HEK293T (cell line): ENCODE results near the gene LAMC1.
"Not testable (repeated sequence)": the region's sequence is repeated elsewhere in the genome, so short reads cannot be mapped to it uniquely, and the experiment has no call there.

Experiments used
- CTCF ChIA-PET: fragments of 350-600 bp; formaldehyde crosslinking; extraction: SDS; loops from one replicate; lab custom pipeline; 2021; ENCODE audit warnings: antibody characterized with exemption, inconsistent platforms; lab: Yijun Ruan, JAX
- POLR2A ChIA-PET: fragments of 350-600 bp; formaldehyde crosslinking; extraction: SDS; loops from one replicate; lab custom pipeline; 2020; ENCODE audit warnings: antibody characterized with exemption, inconsistent platforms; lab: Yijun Ruan, JAX
- DNase-seq: peaks from one replicate; pipeline ENCODE4 v3.0.0; 2012; ENCODE audit warnings: mixed read lengths; ENCODE audit errors: extremely low spot score
- ARNT ChIP-seq: fragments of 450-650 bp; IDR thresholded peaks from 2 replicates; pipeline ENCODE4 v1.6.1; 2017; ENCODE audit warnings: mild to moderate bottlenecking
- BHLHE40 ChIP-seq: fragments of 450-650 bp; IDR thresholded peaks from 2 replicates; pipeline ENCODE4 v1.6.1; 2016; ENCODE audit warnings: mild to moderate bottlenecking, moderate library complexity, borderline replicate concordance
- CTBP1 ChIP-seq: fragments of 450-650 bp; IDR thresholded peaks from 2 replicates; pipeline ENCODE4 v1.6.1; 2016; ENCODE audit warnings: borderline replicate concordance
- ELF4 ChIP-seq: fragments of 450-650 bp; IDR thresholded peaks from 2 replicates; pipeline ENCODE4 v1.6.1; 2017; ENCODE audit warnings: antibody characterized with exemption
- FOXA1 ChIP-seq: fragments of 450-650 bp; IDR thresholded peaks from 2 replicates; pipeline ENCODE4 v1.6.1; 2016; ENCODE audit warnings: mild to moderate bottlenecking
- FOXK2 ChIP-seq: fragments of 450-650 bp; IDR thresholded peaks from 2 replicates; pipeline ENCODE4 v1.6.1; 2016; ENCODE audit warnings: mild to moderate bottlenecking
- FOXM1 ChIP-seq: fragments of 450-650 bp; IDR thresholded peaks from 2 replicates; pipeline ENCODE4 v1.6.1; 2017; ENCODE audit warnings: mild to moderate bottlenecking, borderline replicate concordance
- HDGF ChIP-seq: fragments of 450-650 bp; IDR thresholded peaks from 2 replicates; pipeline ENCODE4 v1.6.1; 2017; ENCODE audit warnings: antibody characterized with exemption, borderline replicate concordance
- L3MBTL2 ChIP-seq: fragments of 450-650 bp; conservative IDR thresholded peaks from 2 replicates; pipeline ENCODE4 v1.6.1; 2016; ENCODE audit warnings: mild to moderate bottlenecking
- LEF1 ChIP-seq: fragments of 450-650 bp; IDR thresholded peaks from 2 replicates; pipeline ENCODE4 v1.6.1; 2017; ENCODE audit warnings: mild to moderate bottlenecking, borderline replicate concordance
- NFRKB ChIP-seq: fragments of 450-650 bp; IDR thresholded peaks from 2 replicates; pipeline ENCODE4 v1.6.1; 2016; ENCODE audit warnings: mild to moderate bottlenecking, moderate library complexity
- PKNOX1 ChIP-seq: fragments of 450-650 bp; IDR thresholded peaks from 2 replicates; pipeline ENCODE4 v1.6.1; 2016
- SP1 ChIP-seq: fragments of 450-650 bp; IDR thresholded peaks from 2 replicates; pipeline ENCODE4 v1.6.1; 2017
- SUZ12 ChIP-seq: fragments of 450-650 bp; IDR thresholded peaks from 2 replicates; pipeline ENCODE4 v1.6.1; 2016; ENCODE audit warnings: mild to moderate bottlenecking
- TARDBP ChIP-seq: fragments of 450-650 bp; IDR thresholded peaks from 2 replicates; pipeline ENCODE4 v1.6.1; 2016
- ZNF384 ChIP-seq: fragments of 450-650 bp; IDR thresholded peaks from 2 replicates; pipeline ENCODE4 v1.6.1; 2016

The LAMC1 gene

GRCh38 chr1:183063349-183063748, 40.1 kb downstream of the LAMC1 start:
- POLR2A ChIA-PET = no interaction called here

GRCh38 chr1:183065168-183065706, 42.0 kb downstream of the LAMC1 start:
- CTCF ChIA-PET = no interaction called here
- TF ChIP-seq CTBP1 = no peak
- TF ChIP-seq ELF4 = no peak
- TF ChIP-seq ZNF384 = no peak
- no peak for TF ChIP-seq FOXA1
- no peak for TF ChIP-seq L3MBTL2
- TF ChIP-seq NFRKB = no peak
- no peak for TF ChIP-seq ARNT
- TF ChIP-seq BHLHE40 = no peak
- no peak for TF ChIP-seq FOXK2
- no peak for TF ChIP-seq TARDBP
- no peak for TF ChIP-seq SP1
- no peak for TF ChIP-seq SUZ12
- DNase-seq = no peak
- POLR2A ChIA-PET = no interaction called here

More at GRCh38 chr1:183063349-183063748, 40.1 kb downstream of the LAMC1 start:
- TF ChIP-seq NFRKB (no peak), LEF1 (no peak), BHLHE40 (no peak), SUZ12 (no peak), HDGF (no peak), FOXA1 (no peak), ZNF384 (no peak), SP1 (no peak), CTBP1 (no peak), ARNT (no peak), PKNOX1 (no peak), TARDBP (no peak), L3MBTL2 (no peak), FOXK2 (no peak), ELF4 (no peak), FOXM1 (no peak)
- no peak for DNase-seq
- CTCF ChIA-PET = no interaction called here

- DNase-seq, POLR2A ChIA-PET: not testable (repeated sequence)
- CTCF ChIA-PET = interaction anchor here (0.8 kb wide), 1 partner anchor 10 kb away, joined by 3 read pairs; no protein-coding TSS in a partner anchor
Measured at GRCh38 chr1:183066432-183066831, 43.2 kb downstream of the LAMC1 start.

GRCh38 chr1:183069562-183070216, 46.5 kb downstream of the LAMC1 start:
- no peak for DNase-seq
- CTCF ChIA-PET = interaction anchor here (0.6 kb wide), 1 partner anchor 10 kb away, joined by 7 read pairs; no protein-coding TSS in a partner anchor
- TF ChIP-seq LEF1 (no peak), NFRKB (no peak), FOXA1 (no peak), SUZ12 (no peak), HDGF (no peak), L3MBTL2 (no peak), TARDBP (no peak), FOXK2 (no peak), ELF4 (no peak), SP1 (no peak), ZNF384 (no peak), PKNOX1 (no peak)
- POLR2A ChIA-PET = interaction anchor here (0.7 kb wide), 1 partner anchor 25 kb away, joined by 5 read pairs; no protein-coding TSS in a partner anchor

- no peak for DNase-seq
- POLR2A ChIA-PET = interaction anchor here (0.7 to 1.9 kb wide), 2 partner anchors 24 to 165 kb away, joined by 5 to 6 read pairs; no protein-coding TSS in a partner anchor
- no peak for TF ChIP-seq FOXA1
- no peak for TF ChIP-seq ELF4
- no peak for TF ChIP-seq HDGF
- TF ChIP-seq CTBP1 = no peak
- no peak for TF ChIP-seq SP1
- no peak for TF ChIP-seq PKNOX1
- no peak for TF ChIP-seq ZNF384
- no peak for TF ChIP-seq FOXK2
- no peak for TF ChIP-seq TARDBP
- TF ChIP-seq ARNT = no peak
- TF ChIP-seq NFRKB = no peak
- no peak for TF ChIP-seq LEF1
- TF ChIP-seq FOXM1 = no peak
- no peak for TF ChIP-seq BHLHE40
- no peak for TF ChIP-seq L3MBTL2
- no peak for TF ChIP-seq SUZ12
- CTCF ChIA-PET = interaction anchor here (0.6 to 2.3 kb wide), 2 partner anchors 9 to 164 kb away, joined by 7 read pairs; no protein-coding TSS in a partner anchor
Measured at GRCh38 chr1:183070234-183070922, 47.2 kb downstream of the LAMC1 start.
